CD4-positive, alpha-beta T cell treated with Interleukin-10 for 1 hour (primary cell): ENCODE measurements around the gene ERVW-1.
"Not testable (repeated sequence)": the region's sequence is repeated elsewhere in the genome, so short reads cannot be mapped to it uniquely, and the experiment has no call there.

Source experiments
- DNase-seq: peaks from one replicate; pipeline ENCODE4 v3.0.0-alpha.2; 2020

Gene ERVW-1

GRCh38 chr7:92468589-92468988 is 9.2 kb downstream of the ERVW-1 start:
- not testable (repeated sequence) for DNase-seq

- no peak for DNase-seq
These were observed 11.1 kb downstream of the ERVW-1 start for GRCh38 chr7:92466682-92467081.

DNA sequence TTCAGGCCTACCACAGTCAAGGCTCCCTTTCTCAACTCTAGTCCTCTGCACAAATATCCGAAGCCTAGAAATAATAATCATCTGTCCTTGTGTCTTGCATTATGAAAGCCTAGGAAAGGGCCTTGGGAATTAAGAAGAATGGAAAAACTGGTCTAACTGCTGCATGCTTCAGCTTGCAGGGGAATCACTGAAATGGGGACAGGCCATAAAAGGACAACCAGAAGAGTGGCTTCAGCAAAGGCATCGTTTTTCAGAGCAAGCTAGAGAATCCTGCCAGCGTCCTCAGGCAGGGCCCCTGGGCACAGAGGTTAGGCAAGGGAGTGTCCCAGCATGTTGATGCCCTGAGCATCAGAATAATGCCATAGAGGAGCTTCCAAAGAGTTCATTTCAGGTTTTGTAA is 13.2 kb downstream of the ERVW-1 start:
- no peak for DNase-seq

DNA sequence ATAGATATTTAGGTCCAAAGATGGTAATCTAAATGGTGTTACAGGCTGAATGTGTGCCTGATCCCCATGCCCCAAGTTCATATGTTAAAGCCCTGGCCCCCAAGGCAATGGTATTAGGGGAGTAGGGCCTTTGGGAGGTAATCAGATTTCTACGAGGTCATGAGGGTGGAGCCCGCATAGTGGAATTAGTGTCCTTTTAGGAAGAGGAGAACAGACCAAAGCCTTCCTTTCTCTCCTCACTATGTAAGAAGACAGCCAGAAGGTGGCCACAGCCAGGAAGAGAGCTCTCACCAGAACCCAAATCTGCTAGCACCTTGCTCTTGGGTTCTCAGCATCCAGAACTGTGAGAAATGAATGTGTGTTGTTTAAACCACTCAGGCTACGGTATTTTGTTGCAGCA is 15.2 kb downstream of the ERVW-1 start:
- no peak for DNase-seq

- peak; percentile 52 for DNase-seq
These were observed 16.4 kb downstream of the ERVW-1 start for GRCh38 chr7:92461027-92462003.

DNA sequence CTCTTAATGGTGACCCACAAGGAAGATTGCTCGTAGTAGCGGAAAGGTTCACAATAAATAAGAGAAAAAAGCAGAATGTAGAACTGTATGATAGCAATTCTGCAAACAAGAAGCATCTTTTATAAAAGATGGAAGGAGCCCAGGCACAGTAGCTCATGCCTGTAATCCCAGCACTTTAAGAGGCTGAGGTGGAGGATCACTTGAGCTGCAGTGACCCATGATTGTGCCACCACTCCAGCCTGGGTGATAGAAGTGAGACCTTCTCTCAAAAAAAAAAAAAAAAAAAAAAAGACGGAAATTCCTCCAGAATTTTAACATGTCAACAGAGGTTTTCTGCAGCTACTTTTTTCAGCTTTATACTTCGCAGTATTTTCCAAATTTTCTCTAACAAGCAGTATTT is 17.2 kb downstream of the ERVW-1 start:
- DNase-seq: no peak

- DNase-seq: no peak
These were observed 17.6 kb downstream of the ERVW-1 start for GRCh38 chr7:92460109-92460508.

DNA sequence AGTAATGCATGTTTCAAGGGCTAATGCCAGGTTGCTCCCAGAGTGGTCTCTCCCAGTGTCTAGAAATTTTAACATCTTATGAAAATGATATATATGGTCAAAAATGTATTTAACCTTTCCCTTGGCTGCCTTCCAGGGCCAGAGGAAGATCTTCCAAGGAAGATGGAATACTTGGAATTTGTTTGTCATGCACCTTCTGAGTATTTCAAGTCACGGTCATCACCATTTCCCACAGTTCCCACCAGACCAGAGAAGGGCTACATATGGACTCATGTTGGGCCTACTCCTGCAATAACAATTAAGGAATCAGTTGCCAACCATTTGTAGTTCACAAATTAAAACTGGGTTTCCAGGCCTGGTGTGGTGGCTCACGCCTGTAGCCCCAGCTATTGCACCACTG is 21.5 kb downstream of the ERVW-1 start:
- no peak for DNase-seq

DNA sequence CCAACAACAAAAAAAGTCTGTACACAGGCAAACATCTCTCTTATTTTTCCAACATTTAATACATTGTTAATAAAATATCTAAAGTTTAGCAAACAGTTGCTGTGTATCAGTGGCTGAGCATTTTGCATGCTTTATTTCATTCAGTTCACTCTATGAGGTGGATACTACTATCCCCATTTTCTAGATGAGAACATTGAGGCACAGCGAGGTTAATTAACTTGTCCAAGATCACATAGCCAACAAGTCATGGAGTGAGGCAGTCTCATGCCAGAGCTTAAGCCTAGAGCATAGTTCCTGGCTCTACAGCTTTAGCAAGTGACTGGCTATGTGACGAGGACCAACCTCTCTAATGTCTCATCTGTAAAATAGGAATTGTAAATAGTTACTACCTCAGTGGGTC is 26.1 kb downstream of the ERVW-1 start:
- DNase-seq: no peak

DNA sequence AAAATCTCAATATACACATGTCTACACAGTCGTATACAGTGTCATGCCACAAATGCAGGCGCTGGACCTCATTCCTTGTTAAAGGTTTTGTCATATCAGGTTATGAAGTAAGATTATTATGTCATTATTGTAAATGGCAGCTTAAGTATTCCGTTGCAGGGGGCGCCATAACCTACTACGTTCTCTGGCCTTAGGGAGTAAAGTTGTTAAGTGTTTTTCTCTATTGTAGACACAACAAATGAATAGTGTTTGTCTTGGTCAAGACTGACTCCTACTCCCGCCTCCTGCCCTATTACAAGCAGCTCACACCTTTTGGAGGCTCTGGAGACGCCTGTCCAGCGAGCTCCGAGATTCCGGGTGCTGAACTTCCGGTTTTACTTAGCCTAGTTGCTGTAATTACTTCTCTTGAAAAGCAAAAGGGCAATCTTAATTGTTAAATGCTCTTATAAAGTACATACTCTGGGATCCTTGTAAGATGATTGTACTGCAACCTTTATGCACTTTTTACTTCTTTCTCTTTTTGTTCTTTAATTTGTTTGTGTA is 29.5 kb downstream of the ERVW-1 start:
- peak; percentile 72 for DNase-seq

DNA sequence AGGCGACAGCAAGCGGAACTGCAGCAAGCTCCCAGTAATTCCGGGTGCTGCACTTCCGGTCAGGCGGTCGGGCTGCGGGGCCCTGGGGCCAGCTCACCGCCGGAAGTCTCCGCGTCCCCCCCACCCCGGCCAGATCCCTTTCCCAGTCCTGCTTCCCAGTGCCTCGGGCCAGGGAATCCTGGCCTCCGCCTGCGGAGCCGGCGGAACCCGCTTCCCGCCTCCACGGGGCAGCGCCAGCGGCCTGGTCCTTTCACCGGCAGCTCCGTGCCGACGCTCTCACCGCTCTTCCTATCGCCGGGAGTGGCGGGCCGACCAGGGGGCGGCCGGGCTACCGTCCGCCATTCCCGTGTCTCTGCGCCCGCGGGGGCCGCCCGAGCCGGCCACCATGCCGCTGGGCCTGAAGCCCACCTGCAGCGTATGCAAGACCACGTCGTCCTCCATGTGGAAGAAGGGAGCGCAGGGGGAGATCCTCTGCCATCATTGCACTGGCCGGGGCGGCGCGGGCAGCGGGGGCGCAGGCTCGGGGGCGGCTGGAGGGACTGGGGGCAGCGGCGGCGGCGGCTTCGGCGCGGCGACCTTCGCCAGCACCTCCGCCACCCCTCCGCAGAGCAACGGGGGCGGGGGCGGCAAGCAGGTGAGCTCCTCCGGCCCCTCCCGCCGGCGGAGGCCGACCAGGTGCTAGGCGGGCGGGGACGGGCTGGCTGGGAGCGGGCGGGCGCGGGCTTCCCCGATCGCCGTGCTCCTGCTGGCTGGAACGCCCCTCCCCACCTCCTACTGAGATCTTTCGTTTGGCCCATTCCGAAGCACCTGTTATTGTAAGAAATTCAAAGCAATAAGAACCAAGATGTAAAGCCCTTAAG is 30.2 kb downstream of the ERVW-1 start, which contains the start of gene GATAD1:
GATAD1 (plus strand) TSS at position 138 of the 860 bp plus-strand sequence; CDS start at position 386, 248 bp downstream.
- DNase-seq: no peak

GRCh38 chr7:92446869-92447344 is 30.8 kb downstream of the ERVW-1 start:
- peak; percentile 89 for DNase-seq

GRCh38 chr7:92442720-92443119 is 35.0 kb downstream of the ERVW-1 start:
- DNase-seq: not testable (repeated sequence)

- no peak for DNase-seq
These were observed 39.7 kb downstream of the ERVW-1 start for GRCh38 chr7:92437956-92438491.

GRCh38 chr7:92436612-92437445 is 40.9 kb downstream of the ERVW-1 start:
- DNase-seq: no peak

GRCh38 chr7:92435542-92435941 is 42.2 kb downstream of the ERVW-1 start:
- DNase-seq: no peak

GRCh38 chr7:92433019-92433418 is 44.7 kb downstream of the ERVW-1 start:
- no peak for DNase-seq

DNA sequence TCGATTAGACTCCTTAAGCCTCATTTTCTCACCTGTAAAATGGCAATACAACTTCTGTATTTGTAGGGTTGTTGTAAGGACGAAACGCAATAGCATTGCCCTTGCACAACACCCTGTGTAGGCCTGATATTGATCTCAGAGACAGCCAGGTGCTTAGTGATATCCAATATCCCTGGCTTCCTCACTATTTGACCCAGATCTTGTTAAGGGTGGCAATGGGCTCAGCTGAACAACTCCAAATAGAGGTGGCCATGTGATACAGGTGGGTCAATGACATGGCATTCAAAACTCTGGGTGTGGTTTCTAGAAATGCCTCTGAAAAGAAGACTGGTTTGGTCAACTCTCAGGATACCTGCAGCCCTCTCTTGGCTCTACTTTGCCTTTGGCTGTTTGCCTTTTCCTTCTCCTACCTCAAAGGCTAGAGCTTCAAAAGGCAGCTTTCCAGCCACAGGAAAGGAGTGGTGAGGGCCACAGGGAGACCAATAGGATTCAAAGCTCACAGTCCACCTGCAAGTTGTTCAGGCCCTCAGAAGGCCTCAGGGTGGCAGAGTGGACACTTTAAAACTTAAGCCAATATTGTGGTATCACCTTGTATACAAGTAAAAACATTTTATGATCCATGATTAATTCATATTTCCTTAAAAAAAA is 45.3 kb downstream of the ERVW-1 start:
- no peak for DNase-seq

- no peak for DNase-seq
These were observed 50.6 kb downstream of the ERVW-1 start for GRCh38 chr7:92427193-92427592.

- peak; percentile 8 for DNase-seq
These were observed 52.3 kb downstream of the ERVW-1 start for GRCh38 chr7:92425311-92425947.

GRCh38 chr7:92423710-92424131 is 54.0 kb downstream of the ERVW-1 start:
- DNase-seq: no peak
